Upper lobe of left lung (tissue), 4 donors: ENCODE measurements around the gene LATS2.

ENCODE experiments used
- CTCF ChIP-seq, 6 experiments: fragments of 450-650 bp in 4 of 6; fragments of 200-600 bp in 2 of 6; sonication (generic) in 2 of 6; IDR thresholded peaks; one replicate each; pipeline ENCODE4 v1.5.1; 2016 to 2019; ENCODE audit warnings: antibody characterized with exemption in 6 of 6
- POLR2A ChIP-seq, 4 donors: fragments of 450-650 bp; IDR thresholded peaks; one replicate each; pipeline ENCODE4 v1.5.1; 2016 to 2017; ENCODE audit warnings: antibody characterized with exemption in 4 of 4, mild to moderate bottlenecking in 2 of 4

GRCh38 chr13:21015284-21015683, 46.1 kb downstream of the LATS2 start:
- TF ChIP-seq POLR2A (IDR thresholded peaks at IDR 0.05) (no peak), CTCF (IDR thresholded peaks at IDR 0.05) (no peak)
